Measurements from ENCODE around the gene RASSF9.

DNA sequence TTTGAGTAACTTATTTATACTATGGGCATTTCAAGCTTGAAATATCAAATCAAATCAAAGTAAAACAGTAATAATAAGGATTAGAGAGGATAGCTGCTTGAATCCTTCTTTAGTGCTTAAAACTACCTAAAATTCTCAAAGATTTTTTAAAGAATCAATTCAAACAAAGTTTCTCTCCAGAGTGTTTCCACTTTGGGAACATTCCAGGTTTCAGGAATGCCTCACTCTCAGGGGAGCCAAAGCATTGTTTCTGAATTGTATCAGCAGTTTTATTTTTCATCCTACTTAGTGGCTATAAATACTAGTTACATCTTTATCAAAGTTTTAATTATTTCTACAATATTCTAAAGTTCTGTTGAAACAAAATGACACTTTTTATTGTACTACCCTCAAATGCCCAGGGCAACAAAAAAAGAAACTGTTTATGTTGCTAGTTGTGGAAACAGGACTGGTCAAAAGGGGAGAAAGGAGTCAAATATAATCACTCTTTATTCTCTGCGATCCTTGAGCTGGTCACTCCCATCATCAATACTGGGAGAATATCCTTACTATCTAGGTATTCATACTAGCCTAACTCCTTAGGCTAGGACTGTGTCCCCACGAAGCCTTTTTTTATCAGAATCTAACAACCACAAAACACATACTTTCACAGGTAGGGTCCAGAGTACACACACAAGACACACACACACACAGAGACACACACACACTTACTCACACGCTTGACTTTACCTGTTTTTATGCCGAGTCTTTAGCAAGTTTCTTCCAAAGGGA lies 598 bp downstream of the RASSF9 start:
- no peak for TF ChIP-seq EP300 (IDR thresholded peaks at IDR 0.05)
- TF ChIP-seq POLR2A (IDR thresholded peaks at IDR 0.05): no peak
- TF ChIP-seq, protein P1, sequence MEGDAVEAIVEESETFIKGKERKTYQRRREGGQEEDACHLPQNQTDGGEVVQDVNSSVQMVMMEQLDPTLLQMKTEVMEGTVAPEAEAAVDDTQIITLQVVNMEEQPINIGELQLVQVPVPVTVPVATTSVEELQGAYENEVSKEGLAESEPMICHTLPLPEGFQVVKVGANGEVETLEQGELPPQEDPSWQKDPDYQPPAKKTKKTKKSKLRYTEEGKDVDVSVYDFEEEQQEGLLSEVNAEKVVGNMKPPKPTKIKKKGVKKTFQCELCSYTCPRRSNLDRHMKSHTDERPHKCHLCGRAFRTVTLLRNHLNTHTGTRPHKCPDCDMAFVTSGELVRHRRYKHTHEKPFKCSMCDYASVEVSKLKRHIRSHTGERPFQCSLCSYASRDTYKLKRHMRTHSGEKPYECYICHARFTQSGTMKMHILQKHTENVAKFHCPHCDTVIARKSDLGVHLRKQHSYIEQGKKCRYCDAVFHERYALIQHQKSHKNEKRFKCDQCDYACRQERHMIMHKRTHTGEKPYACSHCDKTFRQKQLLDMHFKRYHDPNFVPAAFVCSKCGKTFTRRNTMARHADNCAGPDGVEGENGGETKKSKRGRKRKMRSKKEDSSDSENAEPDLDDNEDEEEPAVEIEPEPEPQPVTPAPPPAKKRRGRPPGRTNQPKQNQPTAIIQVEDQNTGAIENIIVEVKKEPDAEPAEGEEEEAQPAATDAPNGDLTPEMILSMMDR (IDR thresholded peaks at IDR 0.05): no peak
- no peak for TF ChIP-seq POLR2AphosphoS5 (IDR thresholded peaks at IDR 0.05)

Measured in gastroesophageal sphincter (tissue), 3 donors.